SK-N-SH treated with all-trans-retinoic acid at 6 μM for 48 hours (cell line): ENCODE measurements around the gene PPP1R14B.

ENCODE experiments used
- ATAC-seq: fragments of 200-7000 bp; cut with Tn5 transposase; 3 replicates; pipeline ENCODE4 v1.9.1; 2020; ENCODE audit warnings: mild to moderate bottlenecking, moderate library complexity
- ARNTL ChIP-seq: fragments of 450-650 bp; formaldehyde crosslinking; IDR thresholded peaks from 2 replicates; pipeline ENCODE4 v1.5.0; 2020; ENCODE audit warnings: low read depth, mild to moderate bottlenecking, moderate library complexity, borderline replicate concordance
- CREB5 ChIP-seq: fragments of 250-450 bp; sonication (Bioruptor Pico); IDR thresholded peaks from 2 replicates; pipeline ENCODE4 v1.5.1; 2020; ENCODE audit warnings: low read depth, mild to moderate bottlenecking, moderate library complexity
- CSDC2 ChIP-seq: fragments of 250-450 bp; sonication (Bioruptor Pico); IDR thresholded peaks from 2 replicates; pipeline ENCODE4 v1.5.0; 2020; ENCODE audit warnings: mild to moderate bottlenecking, moderate library complexity
- CSRNP3 ChIP-seq: fragments of 250-450 bp; sonication (Bioruptor Pico); IDR thresholded peaks from 2 replicates; pipeline ENCODE4 v1.5.1; 2021; ENCODE audit warnings: mild to moderate bottlenecking, moderate library complexity
- ESRRG ChIP-seq: fragments of 250-450 bp; sonication (Bioruptor Pico); IDR thresholded peaks from 2 replicates; pipeline ENCODE4 v1.6.1; 2021; ENCODE audit warnings: mild to moderate bottlenecking
- GLIS3 ChIP-seq: fragments of 250-450 bp; sonication (Bioruptor Pico); IDR thresholded peaks from 2 replicates; pipeline ENCODE4 v1.5.0; 2020; ENCODE audit warnings: mild to moderate bottlenecking, moderate library complexity
- ISL1 ChIP-seq: fragments of 250-450 bp; sonication (Bioruptor Pico); IDR thresholded peaks from 2 replicates; pipeline ENCODE4 v2.1.2; 2022; ENCODE audit warnings: mild to moderate bottlenecking, moderate library complexity
- OSR1 ChIP-seq: fragments of 250-450 bp; sonication (Bioruptor Pico); IDR thresholded peaks from 2 replicates; pipeline ENCODE4 v1.8.0; 2022; ENCODE audit warnings: moderate library complexity, mild to moderate bottlenecking, inconsistent platforms
- PATZ1 ChIP-seq: fragments of 250-450 bp; sonication (Bioruptor Pico); IDR thresholded peaks from 2 replicates; pipeline ENCODE4 v1.8.0; 2020; ENCODE audit warnings: mild to moderate bottlenecking, moderate library complexity, borderline replicate concordance
- POU6F1 ChIP-seq: fragments of 250-450 bp; sonication (Bioruptor Pico); IDR thresholded peaks from 2 replicates; pipeline ENCODE4 v1.8.0; 2021; ENCODE audit warnings: low read depth, mild to moderate bottlenecking, moderate library complexity, borderline replicate concordance
- RARB ChIP-seq: fragments of 250-450 bp; sonication (Bioruptor Pico); IDR thresholded peaks from 2 replicates; pipeline ENCODE4 v1.8.0; 2021; ENCODE audit warnings: mild to moderate bottlenecking, moderate library complexity
- SNAI2 ChIP-seq: fragments of 250-450 bp; sonication (Bioruptor Pico); IDR thresholded peaks from 2 replicates; pipeline ENCODE4 v1.5.0; 2020; ENCODE audit warnings: mild to moderate bottlenecking, moderate library complexity
- TCF4 ChIP-seq: fragments of 250-450 bp; sonication (Bioruptor Pico); IDR thresholded peaks from 2 replicates; pipeline ENCODE4 v1.8.0; 2021; ENCODE audit warnings: mild to moderate bottlenecking, moderate library complexity, borderline replicate concordance
- TSHZ2 ChIP-seq: fragments of 250-450 bp; sonication (Bioruptor Pico); IDR thresholded peaks from 2 replicates; pipeline ENCODE4 v1.5.0; 2020; ENCODE audit warnings: mild to moderate bottlenecking, moderate library complexity
- ZFP3 ChIP-seq: fragments of 250-450 bp; sonication (Bioruptor Pico); IDR thresholded peaks from 2 replicates; pipeline ENCODE4 v1.5.0; 2020; ENCODE audit warnings: mild to moderate bottlenecking, moderate library complexity
- ZFP30 ChIP-seq: fragments of 450-650 bp; formaldehyde crosslinking; IDR thresholded peaks from 2 replicates; pipeline ENCODE4 v1.5.0; 2022; ENCODE audit warnings: mild to moderate bottlenecking, moderate library complexity
- ZNF565 ChIP-seq: fragments of 450-650 bp; formaldehyde crosslinking; conservative IDR thresholded peaks from 2 replicates; pipeline ENCODE4 v1.5.0; 2020; ENCODE audit warnings: low read depth, mild to moderate bottlenecking, moderate library complexity
- ZNF8 ChIP-seq: fragments of 450-650 bp; formaldehyde crosslinking; IDR thresholded peaks from 2 replicates; pipeline ENCODE4 v1.5.0; 2020; ENCODE audit warnings: mild to moderate bottlenecking, moderate library complexity

PPP1R14B gene

GRCh38 chr11:64224891-64225607 is 21.7 kb downstream of the PPP1R14B start:
- no peak; the same call in 2 of the 3 replicates for ATAC-seq
- no peak for TF ChIP-seq ZNF8
- TF ChIP-seq GLIS3 (CRISPR knock-in tag): no peak
- TF ChIP-seq SNAI2 (CRISPR knock-in tag): no peak
- no peak for TF ChIP-seq OSR1 (CRISPR knock-in tag)
- TF ChIP-seq ISL1 (CRISPR knock-in tag): no peak
- TF ChIP-seq TSHZ2: no peak
- no peak for TF ChIP-seq CSRNP3
- TF ChIP-seq ZFP30 (CRISPR knock-in tag): no peak

GRCh38 chr11:64224151-64224890 is 22.4 kb downstream of the PPP1R14B start:
- no peak for TF ChIP-seq RARB (CRISPR knock-in tag)
- TF ChIP-seq SNAI2 (CRISPR knock-in tag): no peak
- no peak for TF ChIP-seq CSRNP3
- no peak for TF ChIP-seq CREB5 (CRISPR knock-in tag)
- TF ChIP-seq CSDC2 (CRISPR knock-in tag): no peak
- no peak for TF ChIP-seq ZNF565
- TF ChIP-seq TCF4 (CRISPR knock-in tag): no peak
- no peak for TF ChIP-seq PATZ1 (CRISPR knock-in tag)
- TF ChIP-seq ZFP30 (CRISPR knock-in tag): no peak
- no peak for TF ChIP-seq POU6F1 (CRISPR knock-in tag)
- TF ChIP-seq GLIS3 (CRISPR knock-in tag): no peak
- TF ChIP-seq ZFP3: no peak
- no peak for TF ChIP-seq ESRRG (CRISPR knock-in tag)
- TF ChIP-seq ARNTL (CRISPR knock-in tag): no peak
- no peak for TF ChIP-seq OSR1 (CRISPR knock-in tag)
- ATAC-seq: no peak
